ENCODE measurements around the gene PRAC1. TPM values are rescaled to one million over a fixed set of nuclear protein-coding genes. Genes with fewer than 3 reads are reported as not detected.

Gene PRAC1
- total RNA-seq, 2 experiments from 2014 or later, result not detected

DNA sequence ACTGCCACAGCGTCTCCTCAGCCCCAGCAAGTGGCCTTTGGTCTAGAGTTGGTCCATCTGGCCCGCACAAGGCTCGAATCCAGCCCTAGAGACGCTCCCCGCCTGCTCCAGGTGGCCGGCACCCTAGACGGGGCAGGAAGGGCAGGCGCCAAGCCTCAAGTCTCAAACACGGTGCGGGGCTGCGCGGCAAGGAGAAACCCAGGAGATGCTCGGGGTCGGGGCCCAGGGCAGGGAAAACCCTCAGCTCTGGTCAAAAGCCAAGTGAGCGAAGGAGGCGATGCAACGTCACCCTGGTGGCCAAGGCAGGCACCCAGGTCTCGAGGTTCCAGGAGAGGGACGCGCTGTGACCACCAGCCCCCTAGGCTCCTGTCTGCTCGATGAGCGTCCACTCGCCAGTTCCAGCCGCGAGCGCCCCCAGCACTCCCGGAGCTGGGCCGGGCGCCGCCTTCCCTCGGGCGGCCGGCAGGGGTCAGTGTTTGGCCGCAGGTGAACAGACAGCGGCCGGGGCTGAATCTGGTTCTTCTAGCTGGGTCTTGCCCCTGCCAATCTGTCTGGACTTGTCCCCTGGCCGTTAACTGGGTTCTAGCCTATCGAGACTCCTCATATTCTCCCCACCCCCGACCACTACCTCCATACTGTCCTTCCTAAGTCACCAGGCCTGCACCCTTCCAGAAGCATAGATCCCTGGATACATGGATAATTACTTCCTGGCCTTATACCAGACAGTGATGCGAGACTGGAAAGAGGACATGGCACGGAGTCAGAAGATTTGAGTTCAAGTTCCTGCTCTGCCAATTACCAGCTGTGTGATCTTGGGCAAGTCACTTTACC, 44.0 kb downstream of the PRAC1 start:
- ChIA-PET POLR2A (no interaction called here), CTCF (interaction anchor here (0.6 to 4.4 kb wide), 80 partner anchors 8 to 599 kb away, joined by 3 to 78 read pairs (median 5); partner anchors contain the start of genes ATP5MC1, HOXB13, HOXB9 and PRAC1)
- H3K36me3 Mint-ChIP-seq (ENCODE audit: low read depth), result no peaks in the 10 kb centered on the region
- no peaks in the 10 kb centered on the region for H3K9me3 Mint-ChIP-seq (ENCODE audit: insufficient read depth)
- peak; percentile 76 for DNase-seq
- no peak overlapping the region for H3K27ac Mint-ChIP-seq
- peaks cover 54% of the 10 kb centered on the region for H3K27me3 Mint-ChIP-seq (ENCODE audit: low read depth)
- peaks cover 2% of the 10 kb centered on the region for H3K4me1 Mint-ChIP-seq (ENCODE audit: low read depth)
- ATAC-seq, result peak; percentile 96
- H3K4me3 Mint-ChIP-seq, result no peak overlapping the region

DNA sequence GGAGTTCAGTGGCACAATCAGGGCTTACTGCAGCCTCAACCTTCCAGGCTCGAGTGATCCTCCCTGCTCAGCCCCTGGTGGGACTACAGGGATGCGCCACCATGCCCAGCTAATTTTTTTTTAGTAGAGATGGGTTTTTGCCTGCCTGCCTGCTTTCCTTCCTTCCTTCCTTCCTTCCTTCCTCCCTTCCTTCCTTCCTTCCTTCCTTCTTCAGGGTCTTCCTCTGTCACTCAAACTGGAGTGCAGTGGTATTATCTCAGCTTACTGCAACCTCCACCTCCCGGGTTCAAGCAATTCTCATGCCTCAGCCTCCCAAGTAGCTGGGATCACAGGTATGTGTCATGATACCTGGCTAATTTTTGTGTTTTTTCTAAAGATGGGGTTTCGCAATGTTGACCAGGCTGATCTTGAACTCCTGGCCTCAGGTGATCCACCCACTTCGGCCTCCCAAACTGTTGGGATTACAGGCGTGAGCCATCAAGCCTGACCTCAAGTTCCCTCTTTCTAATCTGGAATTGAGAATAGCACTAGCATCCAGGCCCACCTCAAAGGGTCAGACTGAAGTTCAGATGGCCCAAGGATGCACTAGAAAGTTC, 45.3 kb downstream of the PRAC1 start:
- ATAC-seq (no peak), DNase-seq (no peak)
- no peak overlapping the region for H3K27ac Mint-ChIP-seq
- no peaks in the 10 kb centered on the region for H3K36me3 Mint-ChIP-seq (ENCODE audit: low read depth)
- H3K27me3 Mint-ChIP-seq (ENCODE audit: low read depth), result peaks cover 52% of the 10 kb centered on the region
- no peaks in the 10 kb centered on the region for H3K9me3 Mint-ChIP-seq (ENCODE audit: insufficient read depth)
- ChIA-PET POLR2A (no interaction called here), CTCF (interaction anchor here (1.4 to 4.4 kb wide), 5 partner anchors 27 to 355 kb away, joined by 6 to 35 read pairs (median 9); no protein-coding TSS in a partner anchor)
- peaks cover 2% of the 10 kb centered on the region for H3K4me1 Mint-ChIP-seq (ENCODE audit: low read depth)
- H3K4me3 Mint-ChIP-seq, result no peak overlapping the region

DNA sequence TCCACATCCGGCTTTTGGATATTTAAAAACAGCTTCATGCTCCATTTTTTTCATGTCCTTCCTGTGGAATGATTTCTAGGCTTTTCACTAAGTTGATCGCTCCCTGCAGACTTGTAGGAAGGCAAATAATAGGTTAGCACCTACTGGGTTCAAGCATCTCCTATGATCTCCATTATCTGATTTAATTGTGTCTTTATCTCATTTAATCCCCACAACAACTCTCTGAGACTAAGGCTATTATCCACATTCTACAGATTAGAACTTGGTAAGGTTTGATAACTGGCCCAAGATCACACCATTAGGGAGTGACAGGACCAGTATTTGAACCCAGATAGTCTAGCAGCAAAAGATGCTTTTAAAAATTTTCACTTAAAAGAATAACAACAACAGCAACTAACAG, 50.0 kb downstream of the PRAC1 start:
- peaks cover 46% of the 10 kb centered on the region for H3K27me3 Mint-ChIP-seq (ENCODE audit: low read depth)
- DNase-seq, result no peak
- POLR2A ChIA-PET, result no interaction called here

More for the DNA sequence above, 50.0 kb downstream of the PRAC1 start:
- Mint-ChIP-seq H3K4me3 (no peak overlapping the region), H3K36me3 (ENCODE audit: low read depth) (no peaks in the 10 kb centered on the region), H3K27ac (no peak overlapping the region), H3K4me1 (ENCODE audit: low read depth) (no peaks in the 10 kb centered on the region), H3K9me3 (ENCODE audit: insufficient read depth) (no peaks in the 10 kb centered on the region)
- CTCF ChIA-PET, result interaction anchor here (0.8 to 2.7 kb wide), 11 partner anchors 12 to 211 kb away, joined by 4 to 7 read pairs (median 4); partner anchors contain the start of gene PRAC2
- no peak for ATAC-seq

Small RNA genes within 50 kb of the gene (microRNA-seq; reads per million reads assigned to microRNA genes)
- gene MIR3185, result not detected

Other genes starting within 250 kb of the PRAC1 start
- not detected for gene HOXB1, start 191.5 kb downstream of the PRAC1 start, total RNA-seq
- gene HOXB2, start 177.4 kb downstream of the PRAC1 start, total RNA-seq, result 10 to 100 TPM; 15.7 to 17.7 TPM
- gene HOXB4, start 144.2 kb downstream of the PRAC1 start, total RNA-seq, result 1 to 10 TPM; 5.7 to 6.1 TPM
- 10 to 100 TPM in 1 of 2 experiments, 1 to 10 TPM in 1; 8.2 to 10.3 TPM for gene HOXB3, start 132.3 kb downstream of the PRAC1 start, total RNA-seq
- not detected for gene HOXB5, start 128.7 kb downstream of the PRAC1 start, total RNA-seq
- gene HOXB6, start 117.5 kb downstream of the PRAC1 start, total RNA-seq, result not detected
- gene HOXB7, start 111.5 kb downstream of the PRAC1 start, total RNA-seq, result under 1 TPM; 0.87 to 0.91 TPM
- not detected for gene HOXB8, start 107.2 kb downstream of the PRAC1 start, total RNA-seq
- gene HOXB9, start 96.2 kb downstream of the PRAC1 start, total RNA-seq, result under 1 TPM; 0.37 to 0.65 TPM
- not detected for gene PRAC2, start 667 bp upstream of the PRAC1 start, total RNA-seq
- gene HOXB13, start 6.2 kb upstream of the PRAC1 start, total RNA-seq, result not detected
- not detected for gene TTLL6, start 94.7 kb upstream of the PRAC1 start, total RNA-seq
- 100 to 1,000 TPM; 152 to 167 TPM for gene CALCOCO2, start 108.5 kb upstream of the PRAC1 start, total RNA-seq
- 100 to 1,000 TPM in 1 of 2 experiments, 10 to 100 TPM in 1; 96.7 to 100 TPM for gene ATP5MC1, start 170.3 kb upstream of the PRAC1 start, total RNA-seq
- 10 to 100 TPM; 61.8 to 62.4 TPM for gene UBE2Z, start 185.9 kb upstream of the PRAC1 start, total RNA-seq
- 100 to 1,000 TPM; 124 to 125 TPM for gene SNF8, start 222.3 kb upstream of the PRAC1 start, total RNA-seq
- gene GIP, start 246.1 kb upstream of the PRAC1 start, total RNA-seq, result not detected